NCI-H2029 treated with DMSO at 0.1 percent for 48 hours (cell line): ENCODE results near the gene D2HGDH.
A peak's percentile ranks its signal among the peaks of the same experiment; 100 is the strongest.
"Not testable (repeated sequence)": the region's sequence is repeated elsewhere in the genome, so short reads cannot be mapped to it uniquely, and the experiment has no call there.

ENCODE experiments used
- DNase-seq: peaks from one replicate; lab custom pipeline; 2025; lab: John Stamatoyannopoulos, UW

D2HGDH gene

GRCh38 chr2:241724975-241725870 is 9.2 kb upstream of the D2HGDH start:
- no peak for DNase-seq

GRCh38 chr2:241726459-241726858 is 8.0 kb upstream of the D2HGDH start:
- DNase-seq = no peak

- no peak for DNase-seq
These were observed 6.4 kb upstream of the D2HGDH start for GRCh38 chr2:241728000-241728399.

GRCh38 chr2:241728627-241729026 is 5.8 kb upstream of the D2HGDH start:
- DNase-seq = no peak

GRCh38 chr2:241729868-241730267 is 4.6 kb upstream of the D2HGDH start:
- DNase-seq = no peak

- DNase-seq = no peak
These were observed 3.6 kb upstream of the D2HGDH start for GRCh38 chr2:241730671-241731293.

- not testable (repeated sequence) for DNase-seq
These were observed 1.8 kb upstream of the D2HGDH start for GRCh38 chr2:241732513-241733186.

GRCh38 chr2:241733391-241734207 is 831 bp upstream of the D2HGDH start:
- DNase-seq = no peak

- no peak for DNase-seq
These were observed 293 bp upstream of the D2HGDH start for GRCh38 chr2:241734208-241734466.

GRCh38 chr2:241736111-241736510 is 1.7 kb downstream of the D2HGDH start:
- no peak for DNase-seq

GRCh38 chr2:241738040-241738686 is 3.7 kb downstream of the D2HGDH start:
- DNase-seq = no peak

GRCh38 chr2:241739177-241739576 is 4.7 kb downstream of the D2HGDH start:
- DNase-seq = no peak

GRCh38 chr2:241739651-241740050 is 5.2 kb downstream of the D2HGDH start:
- no peak for DNase-seq

- peak; percentile 81 for DNase-seq
These were observed 6.6 kb downstream of the D2HGDH start for GRCh38 chr2:241741016-241741415.

- DNase-seq = no peak
These were observed 8.0 kb downstream of the D2HGDH start for GRCh38 chr2:241742320-241742939.

GRCh38 chr2:241743008-241743407 is 8.6 kb downstream of the D2HGDH start:
- DNase-seq = not testable (repeated sequence)

- DNase-seq = no peak
These were observed 9.2 kb downstream of the D2HGDH start for GRCh38 chr2:241743620-241744019.

- no peak for DNase-seq
These were observed 9.8 kb downstream of the D2HGDH start for GRCh38 chr2:241744028-241744754.

- DNase-seq = no peak
These were observed 10.8 kb downstream of the D2HGDH start for GRCh38 chr2:241745276-241745675.

GRCh38 chr2:241746084-241746483 is 11.7 kb downstream of the D2HGDH start:
- no peak for DNase-seq
